Measurements from ENCODE around the gene PEX7.
"Not testable (repeated sequence)": the region's sequence is repeated elsewhere in the genome, so short reads cannot be mapped to it uniquely, and the experiment has no call there.

The PEX7 gene

GRCh38 chr6:136840276-136841001 lies 18.0 kb downstream of the PEX7 start:
- no peak overlapping the region for H3K4me3 ChIP-seq (replicated peaks; ENCODE audit: low read depth, low read length)
- DNase-seq (ENCODE audit: extremely low read depth, low read depth): no peak
- no peak for TF ChIP-seq CTCF (IDR thresholded peaks at IDR 0.05; ENCODE audit: low read depth, low read length, missing control alignments)

GRCh38 chr6:136843210-136843609 lies 20.8 kb downstream of the PEX7 start:
- no peak for DNase-seq (ENCODE audit: extremely low read depth, low read depth)
- no peak for TF ChIP-seq CTCF (IDR thresholded peaks at IDR 0.05; ENCODE audit: low read depth, low read length, missing control alignments)
- H3K4me3 ChIP-seq (replicated peaks; ENCODE audit: low read depth, low read length): no peak overlapping the region

GRCh38 chr6:136846046-136846445 lies 23.7 kb downstream of the PEX7 start:
- DNase-seq (ENCODE audit: extremely low read depth, low read depth): no peak
- peak; percentile 69 for TF ChIP-seq CTCF (IDR thresholded peaks at IDR 0.05; ENCODE audit: low read depth, low read length, missing control alignments)
- H3K4me3 ChIP-seq (replicated peaks; ENCODE audit: low read depth, low read length): no peak overlapping the region

GRCh38 chr6:136846477-136846876 lies 24.1 kb downstream of the PEX7 start:
- H3K4me3 ChIP-seq (replicated peaks; ENCODE audit: low read depth, low read length); DNase-seq (ENCODE audit: extremely low read depth, low read depth): not testable (repeated sequence)

GRCh38 chr6:136849979-136850563 lies 27.7 kb downstream of the PEX7 start:
- not testable (repeated sequence) for H3K4me3 ChIP-seq (replicated peaks; ENCODE audit: low read depth, low read length); DNase-seq (ENCODE audit: extremely low read depth, low read depth)

- H3K4me3 ChIP-seq (replicated peaks; ENCODE audit: low read depth, low read length): no peak overlapping the region
- no peak for DNase-seq (ENCODE audit: extremely low read depth, low read depth)
- TF ChIP-seq CTCF (IDR thresholded peaks at IDR 0.05; ENCODE audit: low read depth, low read length, missing control alignments): no peak
Observed at GRCh38 chr6:136859430-136859829, 37.0 kb downstream of the PEX7 start.

GRCh38 chr6:136860043-136860442 lies 37.7 kb downstream of the PEX7 start:
- DNase-seq (ENCODE audit: extremely low read depth, low read depth): no peak
- TF ChIP-seq CTCF (IDR thresholded peaks at IDR 0.05; ENCODE audit: low read depth, low read length, missing control alignments): no peak
- no peak overlapping the region for H3K4me3 ChIP-seq (replicated peaks; ENCODE audit: low read depth, low read length)

- no peak for TF ChIP-seq CTCF (IDR thresholded peaks at IDR 0.05; ENCODE audit: low read depth, low read length, missing control alignments)
- no peak overlapping the region for H3K4me3 ChIP-seq (replicated peaks; ENCODE audit: low read depth, low read length)
- no peak for DNase-seq (ENCODE audit: extremely low read depth, low read depth)
Observed at GRCh38 chr6:136862662-136863061, 40.3 kb downstream of the PEX7 start.
